HepG2 (cell line): ENCODE data around the gene EMC8. TPM values are rescaled to one million over a fixed set of nuclear protein-coding genes. Genes with fewer than 3 reads are reported as not detected.

Experiments used
- BATF2 ChIP-seq: sonication (generic); formaldehyde crosslinking; IDR thresholded peaks from 2 replicates; pipeline ENCODE4 v1.8.0; 2022; ENCODE audit warnings: mild to moderate bottlenecking, missing genetic modification reagents, moderate library complexity
- BRD4 ChIP-seq: sonication (generic); formaldehyde crosslinking; IDR thresholded peaks from 2 replicates; pipeline ENCODE4 v1.4.0; 2020; ENCODE audit warnings: missing genetic modification reagents
- ELF4 ChIP-seq: sonication (generic); formaldehyde crosslinking; IDR thresholded peaks from 2 replicates; pipeline ENCODE4 v1.5.0; 2020; ENCODE audit warnings: missing genetic modification reagents, mild to moderate bottlenecking, moderate library complexity, borderline replicate concordance
- HMGXB3 ChIP-seq: sonication (generic); formaldehyde crosslinking; IDR thresholded peaks from 2 replicates; pipeline ENCODE4 v1.4.0; 2020; ENCODE audit warnings: missing genetic modification reagents, borderline replicate concordance
- HNRNPH1 ChIP-seq: fragments of 200-400 bp; formaldehyde crosslinking; optimal IDR thresholded peaks from 2 replicates; pipeline ENCODE3; 2017; ENCODE audit warnings: mild to moderate bottlenecking, low read depth, low read length
- KLF16 ChIP-seq, 2 experiments: sonication (generic) in 1 of 2; formaldehyde crosslinking in 1 of 2; IDR thresholded peaks; 2 replicates each; pipeline versions ENCODE4 v1.6.1 to v1.8.0; 2016 to 2023; ENCODE audit warnings: missing genetic modification reagents in 2 of 2, missing compliant biosample characterization in 1 of 2
- MLXIP ChIP-seq: sonication (generic); formaldehyde crosslinking; IDR thresholded peaks from 2 replicates; pipeline ENCODE4 v1.9.0; 2021; ENCODE audit warnings: missing genetic modification reagents, borderline replicate concordance
- NCOA5 ChIP-seq: sonication (generic); formaldehyde crosslinking; IDR thresholded peaks from 2 replicates; pipeline ENCODE4 v1.4.0; 2020; ENCODE audit warnings: missing genetic modification reagents
- NFYB ChIP-seq: sonication (generic); formaldehyde crosslinking; IDR thresholded peaks from 2 replicates; pipeline ENCODE4 v1.4.0; 2020; ENCODE audit warnings: missing genetic modification reagents
- TCF7L2 ChIP-seq: IDR thresholded peaks from 2 replicates; pipeline ENCODE4 v1.6.1; 2011; ENCODE audit warnings: mild to moderate bottlenecking, low read depth, low read length, moderate library complexity
- YEATS2 ChIP-seq: sonication (generic); formaldehyde crosslinking; IDR thresholded peaks from 2 replicates; pipeline ENCODE4 v1.4.0; 2020; ENCODE audit warnings: missing genetic modification reagents, borderline replicate concordance
- polyA plus RNA-seq, 8 experiments: library from polyadenylated mRNA; depleted of rRNA in 3 of 8; stranded (reverse) in 7 of 8; unstranded in 1 of 8; fragments of >200 nt; fragmentation: Illumina TruSeq in 4 of 8; extraction: Trizol in 4 of 8; gene quantifications; 2 replicates each; pipeline versions ENCODE4 v1.2.1 to v1.2.3, GENCODE V29; 2011 to 2016; ENCODE audit warnings: low read depth in 4 of 8, missing spikeins in 1 of 8, mixed read lengths in 1 of 8; ENCODE audit not compliant: insufficient read depth in 1 of 8
- total RNA-seq, 5 experiments: library from RNA; depleted of rRNA; stranded (reverse); fragments of >200 nt; fragmentation: Illumina TruSeq; extraction: Trizol; gene quantifications; 2 replicates each; pipeline ENCODE4 v1.2.3, GENCODE V29; 2016; ENCODE audit warnings: low read depth in 1 of 5
- TF ChIP-seq, protein P1 (sequence below): sonication (generic); formaldehyde crosslinking; IDR thresholded peaks from 2 replicates; pipeline ENCODE4 v1.5.1; 2020; ENCODE audit warnings: mild to moderate bottlenecking, missing genetic modification reagents, moderate library complexity
- TF ChIP-seq, protein P2 (sequence below): sonication (generic); formaldehyde crosslinking; IDR thresholded peaks from 2 replicates; pipeline ENCODE4 v1.5.1; 2020; ENCODE audit warnings: missing genetic modification reagents, mild to moderate bottlenecking, borderline replicate concordance
- TF ChIP-seq, protein P3 (sequence below): IDR thresholded peaks from 2 replicates; pipeline ENCODE4 v1.6.1; 2012; ENCODE audit warnings: inconsistent platforms

Gene EMC8
- total and polyA plus RNA-seq, 2 of the 13 experiments (the other 11 are each of a cell fraction or from before 2014, with no cell fraction given): 55.0 to 76.0 TPM

GRCh38 chr16:85796599-85796998 lies 2.7 kb downstream of the EMC8 start (continued):
- TF ChIP-seq HMGXB3: no peak
- 0 out of 2 replicates have a peak, but pooled peaks have one; percentile 5 for TF ChIP-seq NFYB (CRISPR knock-in tag)
- TF ChIP-seq MLXIP: no peak
- no peak for TF ChIP-seq YEATS2
- TF ChIP-seq HNRNPH1: no peak
- TF ChIP-seq KLF16 (CRISPR knock-in tag; IDR thresholded peaks at IDR 0.05): no peak
- TF ChIP-seq, protein P1, sequence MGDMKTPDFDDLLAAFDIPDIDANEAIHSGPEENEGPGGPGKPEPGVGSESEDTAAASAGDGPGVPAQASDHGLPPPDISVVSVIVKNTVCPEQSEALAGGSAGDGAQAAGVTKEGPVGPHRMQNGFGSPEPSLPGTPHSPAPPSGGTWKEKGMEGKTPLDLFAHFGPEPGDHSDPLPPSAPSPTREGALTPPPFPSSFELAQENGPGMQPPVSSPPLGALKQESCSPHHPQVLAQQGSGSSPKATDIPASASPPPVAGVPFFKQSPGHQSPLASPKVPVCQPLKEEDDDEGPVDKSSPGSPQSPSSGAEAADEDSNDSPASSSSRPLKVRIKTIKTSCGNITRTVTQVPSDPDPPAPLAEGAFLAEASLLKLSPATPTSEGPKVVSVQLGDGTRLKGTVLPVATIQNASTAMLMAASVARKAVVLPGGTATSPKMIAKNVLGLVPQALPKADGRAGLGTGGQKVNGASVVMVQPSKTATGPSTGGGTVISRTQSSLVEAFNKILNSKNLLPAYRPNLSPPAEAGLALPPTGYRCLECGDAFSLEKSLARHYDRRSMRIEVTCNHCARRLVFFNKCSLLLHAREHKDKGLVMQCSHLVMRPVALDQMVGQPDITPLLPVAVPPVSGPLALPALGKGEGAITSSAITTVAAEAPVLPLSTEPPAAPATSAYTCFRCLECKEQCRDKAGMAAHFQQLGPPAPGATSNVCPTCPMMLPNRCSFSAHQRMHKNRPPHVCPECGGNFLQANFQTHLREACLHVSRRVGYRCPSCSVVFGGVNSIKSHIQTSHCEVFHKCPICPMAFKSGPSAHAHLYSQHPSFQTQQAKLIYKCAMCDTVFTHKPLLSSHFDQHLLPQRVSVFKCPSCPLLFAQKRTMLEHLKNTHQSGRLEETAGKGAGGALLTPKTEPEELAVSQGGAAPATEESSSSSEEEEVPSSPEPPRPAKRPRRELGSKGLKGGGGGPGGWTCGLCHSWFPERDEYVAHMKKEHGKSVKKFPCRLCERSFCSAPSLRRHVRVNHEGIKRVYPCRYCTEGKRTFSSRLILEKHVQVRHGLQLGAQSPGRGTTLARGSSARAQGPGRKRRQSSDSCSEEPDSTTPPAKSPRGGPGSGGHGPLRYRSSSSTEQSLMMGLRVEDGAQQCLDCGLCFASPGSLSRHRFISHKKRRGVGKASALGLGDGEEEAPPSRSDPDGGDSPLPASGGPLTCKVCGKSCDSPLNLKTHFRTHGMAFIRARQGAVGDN (CRISPR knock-in tag): 0 out of 2 replicates have a peak, but pooled peaks have one; percentile 8
- TF ChIP-seq, protein P2, sequence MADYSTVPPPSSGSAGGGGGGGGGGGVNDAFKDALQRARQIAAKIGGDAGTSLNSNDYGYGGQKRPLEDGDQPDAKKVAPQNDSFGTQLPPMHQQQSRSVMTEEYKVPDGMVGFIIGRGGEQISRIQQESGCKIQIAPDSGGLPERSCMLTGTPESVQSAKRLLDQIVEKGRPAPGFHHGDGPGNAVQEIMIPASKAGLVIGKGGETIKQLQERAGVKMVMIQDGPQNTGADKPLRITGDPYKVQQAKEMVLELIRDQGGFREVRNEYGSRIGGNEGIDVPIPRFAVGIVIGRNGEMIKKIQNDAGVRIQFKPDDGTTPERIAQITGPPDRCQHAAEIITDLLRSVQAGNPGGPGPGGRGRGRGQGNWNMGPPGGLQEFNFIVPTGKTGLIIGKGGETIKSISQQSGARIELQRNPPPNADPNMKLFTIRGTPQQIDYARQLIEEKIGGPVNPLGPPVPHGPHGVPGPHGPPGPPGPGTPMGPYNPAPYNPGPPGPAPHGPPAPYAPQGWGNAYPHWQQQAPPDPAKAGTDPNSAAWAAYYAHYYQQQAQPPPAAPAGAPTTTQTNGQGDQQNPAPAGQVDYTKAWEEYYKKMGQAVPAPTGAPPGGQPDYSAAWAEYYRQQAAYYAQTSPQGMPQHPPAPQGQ: no peak
- TF ChIP-seq BATF2 (CRISPR knock-in tag): no peak
- TF ChIP-seq TCF7L2: no peak
- no peak for TF ChIP-seq ELF4 (CRISPR knock-in tag)
- no peak for TF ChIP-seq BRD4 (CRISPR knock-in tag)
- no peak for TF ChIP-seq NCOA5 (CRISPR knock-in tag)
- TF ChIP-seq, protein P3, sequence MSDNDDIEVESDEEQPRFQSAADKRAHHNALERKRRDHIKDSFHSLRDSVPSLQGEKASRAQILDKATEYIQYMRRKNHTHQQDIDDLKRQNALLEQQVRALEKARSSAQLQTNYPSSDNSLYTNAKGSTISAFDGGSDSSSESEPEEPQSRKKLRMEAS: no peak
